Nephron progenitor cell (in vitro differentiated cells): ENCODE data around the gene TEDC1.

Experiments used
- DNase-seq: peaks from one replicate; pipeline ENCODE4 v3.0.0; 2021
- H3K27ac Mint-ChIP-seq: 2 replicates; pipeline ENCODE4 v1.8.0; 2021; ENCODE audit warnings: mild to moderate bottlenecking, moderate library complexity, mixed read lengths
- H3K27me3 Mint-ChIP-seq: 2 replicates; pipeline ENCODE4 v1.8.0; 2021; ENCODE audit warnings: mild to moderate bottlenecking, low read depth, mixed read lengths; ENCODE audit not compliant: poor library complexity
- H3K36me3 Mint-ChIP-seq: 2 replicates; pipeline ENCODE4 v1.8.0; 2021; ENCODE audit warnings: low read depth, mixed read lengths
- H3K4me1 Mint-ChIP-seq: 2 replicates; pipeline ENCODE4 v1.8.0; 2021; ENCODE audit warnings: mixed read lengths
- H3K4me3 Mint-ChIP-seq: 2 replicates; pipeline ENCODE4 v1.8.0; 2021; ENCODE audit warnings: mild to moderate bottlenecking, moderate library complexity, mixed read lengths
- H3K9me3 Mint-ChIP-seq: 2 replicates; pipeline ENCODE4 v1.8.0; 2021; ENCODE audit warnings: mild to moderate bottlenecking, moderate library complexity, mixed read lengths
- TF ChIP-seq, protein P1 (sequence below): fragments of 200-600 bp; sonication (generic); IDR thresholded peaks from 2 replicates; pipeline ENCODE4 v1.5.0; 2021; ENCODE audit warnings: antibody characterized with exemption

Gene TEDC1

DNA sequence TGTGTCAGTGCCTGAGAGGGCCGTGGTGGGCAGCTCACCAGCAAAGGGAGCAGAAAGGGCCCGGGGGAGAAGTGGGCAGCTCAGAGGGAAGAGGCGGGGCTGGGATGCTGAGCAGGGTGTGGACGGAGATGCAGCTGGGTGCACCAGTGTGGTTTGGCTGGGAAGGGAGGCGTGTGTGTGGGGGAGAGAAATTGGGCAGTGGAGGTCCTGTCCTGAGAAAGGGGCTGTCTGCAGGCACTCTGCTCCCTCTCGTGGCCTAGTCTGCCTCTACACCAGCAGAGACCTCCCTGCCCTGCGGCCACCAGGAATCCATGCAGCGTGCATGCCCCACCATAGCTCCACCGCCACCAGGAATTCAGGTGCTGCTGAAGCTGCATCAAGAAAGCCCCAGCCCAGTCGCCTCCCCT, 41.7 kb downstream of the TEDC1 start:
- Mint-ChIP-seq H3K27me3 (peaks cover 39% of the 10 kb centered on the region), H3K9me3 (peaks cover 7% of the 10 kb centered on the region), H3K27ac (no peak overlapping the region), H3K4me3 (no peak overlapping the region), H3K36me3 (no peaks in the 10 kb centered on the region), H3K4me1 (no peaks in the 10 kb centered on the region)
- DNase-seq, result peak; percentile 46
- TF ChIP-seq, protein P1, sequence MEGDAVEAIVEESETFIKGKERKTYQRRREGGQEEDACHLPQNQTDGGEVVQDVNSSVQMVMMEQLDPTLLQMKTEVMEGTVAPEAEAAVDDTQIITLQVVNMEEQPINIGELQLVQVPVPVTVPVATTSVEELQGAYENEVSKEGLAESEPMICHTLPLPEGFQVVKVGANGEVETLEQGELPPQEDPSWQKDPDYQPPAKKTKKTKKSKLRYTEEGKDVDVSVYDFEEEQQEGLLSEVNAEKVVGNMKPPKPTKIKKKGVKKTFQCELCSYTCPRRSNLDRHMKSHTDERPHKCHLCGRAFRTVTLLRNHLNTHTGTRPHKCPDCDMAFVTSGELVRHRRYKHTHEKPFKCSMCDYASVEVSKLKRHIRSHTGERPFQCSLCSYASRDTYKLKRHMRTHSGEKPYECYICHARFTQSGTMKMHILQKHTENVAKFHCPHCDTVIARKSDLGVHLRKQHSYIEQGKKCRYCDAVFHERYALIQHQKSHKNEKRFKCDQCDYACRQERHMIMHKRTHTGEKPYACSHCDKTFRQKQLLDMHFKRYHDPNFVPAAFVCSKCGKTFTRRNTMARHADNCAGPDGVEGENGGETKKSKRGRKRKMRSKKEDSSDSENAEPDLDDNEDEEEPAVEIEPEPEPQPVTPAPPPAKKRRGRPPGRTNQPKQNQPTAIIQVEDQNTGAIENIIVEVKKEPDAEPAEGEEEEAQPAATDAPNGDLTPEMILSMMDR, result peak; percentile 11

DNA sequence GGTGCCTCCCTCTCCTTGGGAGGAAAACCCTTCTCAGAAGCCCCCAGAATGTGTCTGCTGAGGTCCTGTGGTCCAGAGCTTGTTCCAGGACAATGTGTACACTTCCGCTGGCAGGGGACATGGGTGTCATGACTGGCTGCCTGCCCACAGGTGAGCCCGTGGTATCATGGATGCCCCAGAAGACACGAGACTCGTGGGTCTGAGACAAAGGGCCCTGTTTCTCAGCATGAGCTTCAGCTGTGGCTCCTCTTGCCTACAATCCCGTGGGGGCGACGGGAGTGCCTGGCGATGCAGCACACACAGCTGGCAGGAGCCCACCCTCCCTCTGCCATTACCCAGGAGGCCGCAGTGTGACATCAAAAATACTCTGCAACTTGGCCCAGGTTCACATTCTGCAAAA, 42.3 kb downstream of the TEDC1 start:
- peaks cover 39% of the 10 kb centered on the region for H3K27me3 Mint-ChIP-seq
- H3K4me1 Mint-ChIP-seq, result no peaks in the 10 kb centered on the region
- DNase-seq, result no peak
- no peak overlapping the region for H3K27ac Mint-ChIP-seq
- peaks cover 7% of the 10 kb centered on the region for H3K9me3 Mint-ChIP-seq
- TF ChIP-seq, protein P1, result no peak
- no peaks in the 10 kb centered on the region for H3K36me3 Mint-ChIP-seq
- H3K4me3 Mint-ChIP-seq, result no peak overlapping the region

DNA sequence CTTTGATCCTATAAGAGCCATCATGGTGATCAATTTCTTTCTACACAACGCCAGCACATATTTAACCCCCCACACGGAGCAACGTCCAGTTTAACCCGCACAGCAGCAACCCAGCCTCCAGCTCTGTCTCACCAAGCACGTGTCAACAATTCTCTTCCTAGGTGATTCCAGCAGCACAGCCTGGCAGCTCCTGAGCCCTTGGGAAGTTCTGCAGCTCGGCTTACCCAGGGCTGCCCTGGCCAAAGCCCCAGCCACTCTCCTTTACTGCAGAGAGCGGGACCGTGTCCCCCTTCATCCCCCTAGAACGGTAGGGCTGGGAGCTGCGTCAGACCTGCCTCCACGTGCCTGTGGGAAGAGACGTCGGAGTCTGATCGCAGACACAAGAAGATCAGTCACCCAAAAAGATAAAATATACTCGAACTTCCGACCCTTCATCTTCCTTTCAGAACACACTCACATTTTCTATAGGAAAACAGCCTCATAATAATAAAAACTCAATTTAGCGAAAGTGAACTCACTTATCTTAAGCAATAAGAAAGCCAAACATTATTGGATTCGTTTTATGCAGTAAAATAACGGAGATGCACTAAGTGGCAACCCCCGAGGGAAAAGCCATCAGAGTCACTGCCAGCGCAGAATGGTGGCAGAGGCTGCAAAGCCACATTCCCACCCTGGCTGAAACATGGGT, 42.9 kb downstream of the TEDC1 start:
- H3K27ac Mint-ChIP-seq, result no peak overlapping the region
- no peak for DNase-seq
- H3K4me1 Mint-ChIP-seq, result no peaks in the 10 kb centered on the region
- no peaks in the 10 kb centered on the region for H3K36me3 Mint-ChIP-seq
- H3K9me3 Mint-ChIP-seq, result peaks cover 11% of the 10 kb centered on the region
- TF ChIP-seq, protein P1, result no peak
- no peak overlapping the region for H3K4me3 Mint-ChIP-seq
- H3K27me3 Mint-ChIP-seq, result peaks cover 43% of the 10 kb centered on the region

DNA sequence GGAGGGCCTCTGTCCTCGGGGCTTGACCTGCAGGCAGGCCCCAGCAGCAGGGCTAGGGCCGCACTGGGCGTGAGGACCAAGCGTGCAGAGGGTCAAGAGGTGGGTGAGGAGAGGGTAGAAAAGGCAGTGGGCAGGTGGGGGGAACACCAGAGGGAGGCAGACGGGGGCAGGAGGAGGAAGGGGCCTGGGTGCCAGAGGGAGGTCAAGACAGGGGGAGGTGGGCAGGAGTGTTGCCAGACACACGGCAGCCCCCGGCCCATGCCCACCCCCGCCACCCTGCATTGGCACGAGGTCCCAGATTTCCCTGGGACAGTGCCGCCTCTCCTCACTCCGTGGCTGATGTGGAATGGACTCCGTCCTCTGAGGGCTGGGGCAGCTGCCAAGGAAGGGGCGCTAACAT, 43.5 kb downstream of the TEDC1 start:
- TF ChIP-seq, protein P1, result no peak
- Mint-ChIP-seq H3K36me3 (no peaks in the 10 kb centered on the region), H3K4me1 (no peaks in the 10 kb centered on the region), H3K9me3 (peaks cover 15% of the 10 kb centered on the region), H3K27me3 (peaks cover 43% of the 10 kb centered on the region), H3K4me3 (no peak overlapping the region), H3K27ac (no peak overlapping the region)
- no peak for DNase-seq

DNA sequence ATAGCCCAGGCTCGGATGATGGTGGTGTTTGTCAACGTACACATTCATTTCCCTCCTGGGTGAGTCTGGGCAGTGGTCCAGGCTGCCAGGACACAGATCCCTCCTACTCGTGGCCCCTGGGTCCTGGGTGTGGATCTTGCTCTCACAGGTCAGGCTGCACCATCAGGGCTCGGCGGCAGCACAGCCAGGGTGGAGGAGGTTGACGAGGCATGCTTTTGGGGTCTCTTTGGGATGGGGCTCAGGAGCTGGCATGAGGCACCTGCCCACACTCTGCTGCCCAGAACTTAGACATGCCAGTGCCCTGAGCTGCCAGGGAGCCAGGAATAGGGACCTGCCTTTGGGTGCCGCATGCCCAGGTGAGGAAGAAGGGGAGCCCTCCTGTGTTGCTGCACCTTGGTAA, 45.0 kb downstream of the TEDC1 start:
- Mint-ChIP-seq H3K9me3 (peaks cover 21% of the 10 kb centered on the region), H3K27ac (no peak overlapping the region), H3K4me1 (no peaks in the 10 kb centered on the region), H3K36me3 (no peaks in the 10 kb centered on the region), H3K4me3 (no peak overlapping the region), H3K27me3 (peaks cover 39% of the 10 kb centered on the region)
- TF ChIP-seq, protein P1, result no peak
- no peak for DNase-seq
